ENCODE data around the gene PDGFB.

DNA sequence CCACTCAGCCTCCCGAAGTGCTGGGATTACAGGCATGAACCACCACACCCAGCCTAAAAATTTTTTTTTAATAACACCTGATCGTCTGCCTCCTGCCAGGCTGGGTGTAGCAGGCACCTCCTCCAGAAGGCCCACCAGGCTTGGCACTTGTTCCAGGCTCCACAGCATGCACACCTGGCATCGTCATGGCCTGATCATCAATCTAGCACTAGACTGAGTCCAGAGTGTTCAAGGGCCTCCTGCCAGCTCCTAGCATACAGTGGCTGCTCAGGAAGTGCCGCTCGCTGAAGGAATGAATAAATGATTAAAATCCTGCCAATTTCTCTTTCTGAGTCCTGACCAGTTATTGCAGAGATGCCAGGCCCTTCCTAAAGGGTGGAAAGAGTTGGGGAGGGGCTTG, 3.5 kb upstream of the PDGFB start:
- TF ChIP-seq CTCF (IDR thresholded peaks at IDR 0.05) (no peak), POLR2AphosphoS5 (IDR thresholded peaks at IDR 0.05) (no peak)

Measured in prostate gland (tissue), 2 donors.